ENCODE measurements around the gene CCDC106. TPM values are rescaled to one million over a fixed set of nuclear protein-coding genes. Genes with fewer than 3 reads are reported as not detected.

The CCDC106 gene
- total RNA-seq, 2 experiments from 2014 or later, result 29.0 to 30.1 TPM

GRCh38 chr19:55692681-55693081 lies 44.7 kb downstream of the CCDC106 start:
- BruUV-seq (replicated peaks), result no TSS peak
- TF ChIP-seq, protein P1, sequence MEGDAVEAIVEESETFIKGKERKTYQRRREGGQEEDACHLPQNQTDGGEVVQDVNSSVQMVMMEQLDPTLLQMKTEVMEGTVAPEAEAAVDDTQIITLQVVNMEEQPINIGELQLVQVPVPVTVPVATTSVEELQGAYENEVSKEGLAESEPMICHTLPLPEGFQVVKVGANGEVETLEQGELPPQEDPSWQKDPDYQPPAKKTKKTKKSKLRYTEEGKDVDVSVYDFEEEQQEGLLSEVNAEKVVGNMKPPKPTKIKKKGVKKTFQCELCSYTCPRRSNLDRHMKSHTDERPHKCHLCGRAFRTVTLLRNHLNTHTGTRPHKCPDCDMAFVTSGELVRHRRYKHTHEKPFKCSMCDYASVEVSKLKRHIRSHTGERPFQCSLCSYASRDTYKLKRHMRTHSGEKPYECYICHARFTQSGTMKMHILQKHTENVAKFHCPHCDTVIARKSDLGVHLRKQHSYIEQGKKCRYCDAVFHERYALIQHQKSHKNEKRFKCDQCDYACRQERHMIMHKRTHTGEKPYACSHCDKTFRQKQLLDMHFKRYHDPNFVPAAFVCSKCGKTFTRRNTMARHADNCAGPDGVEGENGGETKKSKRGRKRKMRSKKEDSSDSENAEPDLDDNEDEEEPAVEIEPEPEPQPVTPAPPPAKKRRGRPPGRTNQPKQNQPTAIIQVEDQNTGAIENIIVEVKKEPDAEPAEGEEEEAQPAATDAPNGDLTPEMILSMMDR (conservative IDR thresholded peaks at IDR 0.05; ENCODE audit: low read length), result no peak
- no peaks in the 10 kb centered on the region for H3K4me1 ChIP-seq (ENCODE audit: insufficient read depth, low read length, poor library complexity, severe bottlenecking)
- DNase-seq (ENCODE audit: low spot score), result no peak
- POLR2A ChIA-PET, result no interaction called here
- H3K4me3 ChIP-seq (ENCODE audit: low read depth, low read length, poor library complexity, severe bottlenecking), result no peak overlapping the region
- H4K20me1 ChIP-seq (ENCODE audit: insufficient read depth, low read length), result no peaks in the 10 kb centered on the region
- H3K9me2 ChIP-seq (ENCODE audit: insufficient read depth, low read length), result no peaks in the 10 kb centered on the region
- H3K79me2 ChIP-seq (ENCODE audit: insufficient read depth, low read depth, low read length), result no peaks in the 10 kb centered on the region; the same call in 1 of the 2 replicates
- no peaks in the 10 kb centered on the region for H3K9me3 ChIP-seq (ENCODE audit: low read length)
- peaks cover 100% of the 10 kb centered on the region for H3K36me3 ChIP-seq (ENCODE audit: insufficient read depth, low read length)
- CTCF ChIA-PET (ENCODE audit: unreplicated experiment), result no interaction called here
- intact Hi-C loops (cut with micrococcal nuclease; ENCODE audit: unreplicated experiment), result no loop called here
- H3K4me2 ChIP-seq (ENCODE audit: low read length), result no peak overlapping the region
- H3K27ac ChIP-seq (ENCODE audit: low read depth, low read length, poor library complexity, severe bottlenecking), result no peak overlapping the region
- H2AFZ ChIP-seq (ENCODE audit: low read length), result no peak overlapping the region

DNA sequence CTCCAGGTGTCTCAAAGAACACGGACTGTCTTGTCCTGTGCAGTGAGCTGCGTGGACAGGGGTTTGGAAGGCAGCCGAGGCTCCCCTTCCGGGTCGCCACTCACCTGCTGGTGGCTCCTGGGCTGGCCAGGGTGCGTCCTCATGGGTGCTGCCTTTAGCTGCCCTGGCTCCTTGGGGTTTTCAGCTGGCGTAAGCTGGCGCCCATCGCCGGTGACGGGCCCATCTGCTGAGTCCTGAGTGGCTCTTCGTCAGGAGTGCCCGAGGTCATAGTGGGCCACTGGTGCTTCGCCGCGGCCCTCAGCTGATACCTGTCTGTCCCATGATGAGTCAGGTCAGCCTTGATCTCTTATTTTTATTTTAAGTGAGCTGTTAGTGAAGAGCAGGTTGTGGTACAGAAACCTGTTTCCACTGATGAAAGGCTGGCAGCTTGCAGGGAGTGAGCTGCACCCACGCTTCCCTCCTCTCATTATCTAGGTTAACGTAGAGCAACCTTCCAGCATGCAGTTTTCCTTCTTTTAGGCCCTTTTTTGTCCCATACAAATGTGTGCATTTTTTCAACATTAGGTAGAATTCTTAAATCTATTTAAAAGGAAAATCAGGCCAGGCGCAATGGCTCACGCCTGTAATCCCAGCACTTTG lies 45.4 kb downstream of the CCDC106 start:
- BruUV-seq (replicated peaks), result no TSS peak
- no peak for TF ChIP-seq EZH2phosphoT487 (IDR thresholded peaks at IDR 0.05; ENCODE audit: borderline replicate concordance, low read depth, low read length)
- Histone ChIP-seq H4K20me1 (ENCODE audit: insufficient read depth, low read length) (no peaks in the 10 kb centered on the region), H3K9me3 (ENCODE audit: low read length) (no peaks in the 10 kb centered on the region), H3K27ac (ENCODE audit: low read depth, low read length, poor library complexity, severe bottlenecking) (no peak overlapping the region), H3K36me3 (ENCODE audit: insufficient read depth, low read length) (peaks cover 100% of the 10 kb centered on the region), H3K4me2 (ENCODE audit: low read length) (no peak overlapping the region), H3K79me2 (ENCODE audit: insufficient read depth, low read depth, low read length) (no peaks in the 10 kb centered on the region), H3K9me2 (ENCODE audit: insufficient read depth, low read length) (no peaks in the 10 kb centered on the region), H2AFZ (ENCODE audit: low read length) (no peak overlapping the region), H3K4me3 (ENCODE audit: low read depth, low read length, poor library complexity, severe bottlenecking) (no peak overlapping the region), H3K4me1 (ENCODE audit: insufficient read depth, low read length, poor library complexity, severe bottlenecking) (no peaks in the 10 kb centered on the region)
- CTCF ChIA-PET (ENCODE audit: unreplicated experiment), result no interaction called here
- POLR2A ChIA-PET, result no interaction called here
- intact Hi-C loops (cut with micrococcal nuclease; ENCODE audit: unreplicated experiment), result no loop called here
- no peak for DNase-seq (ENCODE audit: low spot score)

GRCh38 chr19:55694241-55694655 lies 46.2 kb downstream of the CCDC106 start:
- ChIA-PET CTCF (ENCODE audit: unreplicated experiment) (no interaction called here), POLR2A (no interaction called here)
- Histone ChIP-seq H4K20me1 (ENCODE audit: insufficient read depth, low read length) (no peaks in the 10 kb centered on the region), H2AFZ (ENCODE audit: low read length) (no peak overlapping the region), H3K27ac (ENCODE audit: low read depth, low read length, poor library complexity, severe bottlenecking) (no peak overlapping the region), H3K9me3 (ENCODE audit: low read length) (no peaks in the 10 kb centered on the region), H3K4me3 (ENCODE audit: low read depth, low read length, poor library complexity, severe bottlenecking) (no peak overlapping the region), H3K36me3 (ENCODE audit: insufficient read depth, low read length) (peaks cover 97% of the 10 kb centered on the region), H3K9me2 (ENCODE audit: insufficient read depth, low read length) (no peaks in the 10 kb centered on the region), H3K4me2 (ENCODE audit: low read length) (no peak overlapping the region), H3K79me2 (ENCODE audit: insufficient read depth, low read depth, low read length) (no peaks in the 10 kb centered on the region), H3K4me1 (ENCODE audit: insufficient read depth, low read length, poor library complexity, severe bottlenecking) (no peaks in the 10 kb centered on the region)
- no peak for TF ChIP-seq EZH2phosphoT487 (IDR thresholded peaks at IDR 0.05; ENCODE audit: borderline replicate concordance, low read depth, low read length)
- TF ChIP-seq, protein P1 (conservative IDR thresholded peaks at IDR 0.05; ENCODE audit: low read length), result no peak
- intact Hi-C loops (cut with micrococcal nuclease; ENCODE audit: unreplicated experiment), result no loop called here
- no peak for DNase-seq (ENCODE audit: low spot score)
- BruUV-seq (replicated peaks), result no TSS peak

All from OCI-LY7 (cell line).